Measurements from ENCODE around the gene PTX4. TPM values are rescaled to one million over a fixed set of nuclear protein-coding genes. Genes with fewer than 3 reads are reported as not detected.

Gene PTX4
- total and polyA plus RNA-seq, 5 donors = 0.09 to 0.28 (median 0.18) TPM; not detected in 2

DNA sequence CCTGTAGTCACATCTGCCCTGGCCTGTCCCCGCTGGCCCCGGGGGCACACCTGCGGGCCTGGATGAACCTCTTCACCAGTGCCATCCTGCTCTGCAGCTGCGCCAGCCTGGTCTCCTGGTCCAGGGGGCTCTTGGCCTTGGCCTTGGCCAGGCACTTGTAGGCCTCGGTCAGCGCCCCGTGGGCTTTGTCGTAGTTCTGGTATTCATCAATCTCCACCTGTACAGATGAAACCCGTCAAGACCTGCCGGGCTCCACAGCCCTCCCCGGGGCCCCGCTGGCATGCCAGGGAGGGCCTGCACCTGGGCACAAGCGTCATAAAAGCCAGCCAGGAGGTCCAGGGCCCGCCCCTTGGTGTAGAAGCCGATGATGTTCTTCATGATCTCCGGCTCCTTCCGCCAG is 31.1 kb upstream of the PTX4 start:
- Histone ChIP-seq H3K4me1 (ENCODE audit: control insufficient read depth, insufficient read depth, low read length) (no peaks in the 10 kb centered on the region), H3K27ac (ENCODE audit: low read length) (no peak overlapping the region), H3K4me3 (ENCODE audit: low read length) (no peak overlapping the region), H3K9me3 (ENCODE audit: control insufficient read depth, low read length) (no peaks in the 10 kb centered on the region), H3K27me3 (ENCODE audit: control insufficient read depth, insufficient read depth) (no peaks in the 10 kb centered on the region)
- 93% methylated on average over 17 of the region's 17 CpGs for WGBS
- intact Hi-C loops (cut with DNase I) = no loop called here
- DNase-seq = peak in 1 of 3 donors; percentile 43
- ATAC-seq = no peak

DNA sequence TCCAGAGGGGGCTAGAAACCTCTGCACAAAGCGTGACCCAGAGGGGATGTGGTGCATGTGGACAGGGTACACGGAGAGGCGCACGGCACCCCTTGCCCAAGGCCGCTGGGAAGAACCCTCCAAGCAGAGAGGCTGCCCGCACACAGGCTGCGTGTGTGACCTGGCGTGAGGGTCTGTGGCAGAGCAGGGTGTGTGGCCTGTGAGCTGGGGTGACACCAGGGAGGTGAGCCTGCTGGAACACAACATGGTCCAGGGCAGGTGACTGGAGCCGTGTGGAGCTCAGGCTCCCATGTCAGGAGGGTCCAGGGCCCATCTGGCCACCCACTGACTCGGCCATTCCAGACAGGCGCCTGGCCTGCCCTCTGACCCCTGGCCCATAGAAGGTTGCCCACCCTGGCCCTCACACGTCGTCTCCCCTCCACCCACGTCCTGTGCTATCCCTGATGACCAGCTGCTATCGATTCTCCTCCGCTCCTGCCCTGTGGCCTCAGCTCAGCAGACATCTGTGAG is 29.9 kb upstream of the PTX4 start:
- 91% methylated on average over 16 of the region's 16 CpGs for WGBS
- H3K9me3 ChIP-seq (ENCODE audit: control insufficient read depth, low read length) = no peaks in the 10 kb centered on the region
- no peaks in the 10 kb centered on the region for H3K4me1 ChIP-seq (ENCODE audit: control insufficient read depth, insufficient read depth, low read length)
- ATAC-seq (peak; percentile 14 to 31), DNase-seq (peak in 1 of 3 donors; percentile 28)
- intact Hi-C loops (cut with DNase I) = no loop called here
- H3K4me3 ChIP-seq (ENCODE audit: low read length) = no peak overlapping the region
- H3K27me3 ChIP-seq (ENCODE audit: control insufficient read depth, insufficient read depth) = no peaks in the 10 kb centered on the region
- H3K27ac ChIP-seq (ENCODE audit: low read length) = no peak overlapping the region

DNA sequence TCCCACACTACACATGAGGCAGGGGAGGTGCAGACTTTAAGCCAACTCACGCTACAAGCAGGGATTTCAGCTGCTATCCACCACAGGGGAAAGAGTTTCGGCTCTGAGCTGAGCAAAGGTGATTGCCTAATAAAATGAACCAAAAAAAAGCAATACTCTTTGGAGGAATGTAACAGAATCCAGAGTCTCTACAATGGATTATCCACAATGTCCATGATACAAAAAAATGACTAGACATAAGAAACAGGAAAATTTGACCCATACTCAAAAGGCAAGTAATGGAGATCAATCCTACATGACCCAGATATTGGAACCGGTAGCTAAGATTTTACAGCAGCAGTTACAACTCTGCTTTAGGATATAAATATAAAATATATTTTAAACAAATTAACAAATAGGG is 25.8 kb upstream of the PTX4 start:
- Histone ChIP-seq H3K27ac (ENCODE audit: low read length) (no peak overlapping the region), H3K9me3 (ENCODE audit: control insufficient read depth, low read length) (no peaks in the 10 kb centered on the region), H3K27me3 (ENCODE audit: control insufficient read depth, insufficient read depth) (no peaks in the 10 kb centered on the region), H3K4me3 (ENCODE audit: low read length) (no peak overlapping the region), H3K4me1 (ENCODE audit: control insufficient read depth, insufficient read depth, low read length) (peaks cover 3% of the 10 kb centered on the region)
- intact Hi-C loops (cut with DNase I) = no loop called here
- DNase-seq = no peak
- 78% methylated on average over 3 of the region's 3 CpGs for WGBS
- no peak for ATAC-seq

DNA sequence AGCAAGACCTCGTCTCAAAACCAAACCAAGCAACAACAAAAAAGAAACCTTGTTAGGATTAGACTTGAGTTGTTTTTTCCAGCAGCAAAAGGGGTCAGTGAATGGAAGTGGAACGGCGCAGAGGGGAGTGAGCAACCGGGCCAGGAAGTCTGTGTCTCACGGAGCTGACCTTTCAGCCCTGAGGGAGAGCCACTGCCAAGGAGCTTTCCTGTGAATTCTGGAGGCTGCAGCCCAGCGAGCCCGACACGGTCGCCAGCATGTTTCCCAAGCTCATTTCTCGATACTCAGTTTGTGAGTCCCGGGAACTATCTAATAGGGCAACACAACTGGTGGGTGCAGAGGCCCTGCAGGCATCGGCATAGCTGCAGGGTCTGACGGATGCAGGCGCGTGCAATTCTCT is 24.0 kb upstream of the PTX4 start:
- no peak overlapping the region for H3K4me3 ChIP-seq (ENCODE audit: low read length)
- DNase-seq (peak in 2 of 3 donors; percentile 40 to 62), ATAC-seq (peak in 1 of 2 donors; percentile 74)
- no peaks in the 10 kb centered on the region for H3K27me3 ChIP-seq (ENCODE audit: control insufficient read depth, insufficient read depth)
- intact Hi-C loops (cut with DNase I) = no loop called here
- no peak overlapping the region for H3K27ac ChIP-seq (ENCODE audit: low read length)
- no peaks in the 10 kb centered on the region for H3K9me3 ChIP-seq (ENCODE audit: control insufficient read depth, low read length)
- WGBS = 70% methylated on average over 15 of the region's 15 CpGs
- peaks cover 4% of the 10 kb centered on the region for H3K4me1 ChIP-seq (ENCODE audit: control insufficient read depth, insufficient read depth, low read length)

DNA sequence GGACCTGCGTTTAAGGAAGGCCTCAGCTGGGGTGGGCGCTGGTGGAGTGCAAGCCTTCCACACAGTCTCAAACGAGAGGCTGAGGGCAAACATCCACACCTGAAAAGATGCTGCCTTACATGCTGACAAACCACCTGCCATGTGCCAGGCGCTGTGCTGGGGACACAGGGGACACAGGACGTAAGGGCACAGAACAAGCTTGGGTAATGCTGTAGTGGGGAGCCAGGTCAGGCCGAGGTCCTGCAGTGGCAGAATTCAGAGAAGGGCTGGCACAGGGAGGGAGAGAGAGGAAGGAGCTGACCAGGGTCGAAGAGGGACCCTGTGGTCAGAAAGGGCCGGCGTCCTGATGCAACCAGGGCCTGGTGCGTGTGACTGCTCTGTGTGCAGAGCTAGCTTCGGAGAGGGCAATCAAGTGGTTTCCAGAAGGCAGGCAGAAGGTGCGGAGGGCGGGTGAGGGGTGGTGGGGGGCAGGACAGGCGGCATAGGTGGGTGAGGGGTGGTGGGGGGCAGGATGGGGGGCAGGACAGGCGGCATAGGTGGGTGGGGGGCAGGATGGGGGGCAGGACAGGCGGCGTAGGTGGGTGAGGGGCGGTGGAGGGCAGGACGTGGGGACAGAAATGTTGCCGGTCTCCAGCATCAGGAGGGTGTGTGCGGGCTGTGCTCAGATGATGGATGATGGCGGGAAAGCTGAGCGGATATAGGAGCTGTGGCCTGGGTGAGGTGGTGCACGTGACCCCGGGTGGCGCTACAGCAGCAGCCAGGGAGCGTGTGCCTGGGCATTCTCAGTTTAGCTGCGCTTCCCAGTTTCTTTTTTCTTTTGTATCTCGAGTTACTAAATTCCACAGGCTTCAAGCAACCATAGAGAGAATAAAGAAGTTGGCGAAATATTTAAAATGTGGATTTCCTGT is 23.2 kb upstream of the PTX4 start:
- intact Hi-C loops (cut with DNase I) = no loop called here
- 79% methylated on average over 30 of the region's 30 CpGs for WGBS
- peak in 1 of 2 donors; percentile 40 for ATAC-seq
- no peaks in the 10 kb centered on the region for H3K27me3 ChIP-seq (ENCODE audit: control insufficient read depth, insufficient read depth)
- DNase-seq = peak in 1 of 3 donors; percentile 55
- H3K4me1 ChIP-seq (ENCODE audit: control insufficient read depth, insufficient read depth, low read length) = peaks cover 4% of the 10 kb centered on the region
- no peaks in the 10 kb centered on the region for H3K9me3 ChIP-seq (ENCODE audit: control insufficient read depth, low read length)
- H3K4me3 ChIP-seq (ENCODE audit: low read length) = no peak overlapping the region
- H3K27ac ChIP-seq (ENCODE audit: low read length) = no peak overlapping the region

DNA sequence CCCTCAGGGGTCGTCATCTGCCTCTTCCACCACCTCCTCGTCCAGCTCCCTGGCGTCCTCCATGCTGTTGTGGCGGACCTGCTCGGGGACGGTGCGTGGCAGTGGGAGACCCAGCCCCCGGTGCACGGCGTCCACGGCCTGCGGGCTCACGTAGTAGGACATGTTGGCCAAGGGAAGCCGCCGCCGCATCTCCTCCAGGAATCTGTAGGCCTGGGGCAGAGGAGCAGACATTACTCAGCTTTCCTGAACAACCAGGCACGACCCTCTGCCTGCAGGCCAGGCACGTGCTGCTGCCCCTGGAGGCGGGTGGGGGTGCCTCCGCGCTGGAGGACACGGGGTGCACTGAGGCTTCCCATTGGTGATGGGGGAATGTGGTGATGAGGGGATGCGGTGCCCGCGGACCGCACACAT is 22.2 kb upstream of the PTX4 start:
- Histone ChIP-seq H3K4me3 (ENCODE audit: low read length) (no peak overlapping the region), H3K9me3 (ENCODE audit: control insufficient read depth, low read length) (no peaks in the 10 kb centered on the region), H3K27me3 (ENCODE audit: control insufficient read depth, insufficient read depth) (no peaks in the 10 kb centered on the region), H3K4me1 (ENCODE audit: control insufficient read depth, insufficient read depth, low read length) (peaks cover 4% of the 10 kb centered on the region), H3K27ac (ENCODE audit: low read length) (no peak overlapping the region)
- intact Hi-C loops (cut with DNase I) = no loop called here
- peak in 2 of 3 donors; percentile 55 to 57 for DNase-seq
- WGBS = 90% methylated on average over 26 of the region's 26 CpGs
- ATAC-seq = no peak

GRCh38 chr16:1510272-1510671 is 21.5 kb upstream of the PTX4 start:
- no peaks in the 10 kb centered on the region for H3K9me3 ChIP-seq (ENCODE audit: control insufficient read depth, low read length)
- H3K27me3 ChIP-seq (ENCODE audit: control insufficient read depth, insufficient read depth) = no peaks in the 10 kb centered on the region
- H3K4me3 ChIP-seq (ENCODE audit: low read length) = no peak overlapping the region
- ATAC-seq (no peak), DNase-seq (peak in 2 of 3 donors; percentile 20 to 51)
- H3K27ac ChIP-seq (ENCODE audit: low read length) = peak overlapping the region; percentile 71
- intact Hi-C loops (cut with DNase I) = no loop called here
- peaks cover 4% of the 10 kb centered on the region for H3K4me1 ChIP-seq (ENCODE audit: control insufficient read depth, insufficient read depth, low read length)
- 73% methylated on average over 10 of the region's 10 CpGs for WGBS

GRCh38 chr16:1509307-1510221 is 20.8 kb upstream of the PTX4 start:
- 59% methylated on average over 44 of the region's 44 CpGs for WGBS
- Histone ChIP-seq H3K27ac (ENCODE audit: low read length) (peak overlapping the region; percentile 71), H3K27me3 (ENCODE audit: control insufficient read depth, insufficient read depth) (no peaks in the 10 kb centered on the region), H3K9me3 (ENCODE audit: control insufficient read depth, low read length) (no peaks in the 10 kb centered on the region), H3K4me3 (ENCODE audit: low read length) (no peak overlapping the region), H3K4me1 (ENCODE audit: control insufficient read depth, insufficient read depth, low read length) (peaks cover 4% of the 10 kb centered on the region)
- intact Hi-C loops (cut with DNase I) = no loop called here
- DNase-seq = peak; percentile 55 to 87 (median 80)
- ATAC-seq = peak; percentile 59 to 73

DNA sequence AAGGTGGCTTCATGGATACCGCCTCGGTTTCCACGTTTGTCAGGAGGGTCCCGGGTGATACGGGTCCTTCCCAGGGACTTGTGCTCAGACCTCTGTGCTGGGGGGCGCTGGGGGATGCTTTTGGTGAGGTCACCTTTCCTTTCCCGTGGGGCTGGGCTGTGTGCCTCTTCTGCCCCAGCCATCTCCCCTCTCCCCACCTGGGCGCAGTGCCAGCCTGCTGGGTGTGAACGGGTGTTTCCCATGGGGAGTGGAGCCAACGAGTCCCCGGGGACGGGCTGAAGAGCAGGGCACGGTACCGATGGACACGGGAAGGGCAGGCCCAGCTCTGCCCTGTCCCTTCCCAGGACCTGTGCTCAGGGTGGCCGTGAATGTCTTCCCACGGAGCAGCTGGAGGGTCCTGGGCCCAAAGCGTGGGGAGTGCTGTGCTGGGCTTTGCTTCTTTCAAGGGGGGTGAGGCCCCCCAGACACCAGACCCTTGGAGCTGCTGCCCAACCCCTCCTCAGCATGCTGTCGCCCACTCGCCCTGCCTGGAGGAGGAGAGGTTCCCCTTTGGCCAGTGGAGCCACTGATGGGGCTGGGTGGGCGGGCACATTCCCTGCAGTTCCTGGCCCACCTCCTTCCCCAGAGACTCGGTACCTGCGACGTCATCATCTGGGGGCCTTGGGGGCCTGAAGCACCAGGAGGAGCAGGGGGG is 19.9 kb upstream of the PTX4 start:
- Histone ChIP-seq H3K27me3 (ENCODE audit: control insufficient read depth, insufficient read depth) (no peaks in the 10 kb centered on the region), H3K4me1 (ENCODE audit: control insufficient read depth, insufficient read depth, low read length) (peaks cover 4% of the 10 kb centered on the region), H3K9me3 (ENCODE audit: control insufficient read depth, low read length) (no peaks in the 10 kb centered on the region), H3K4me3 (ENCODE audit: low read length) (no peak overlapping the region), H3K27ac (ENCODE audit: low read length) (no peak overlapping the region)
- ATAC-seq (no peak), DNase-seq (peak in 2 of 3 donors; percentile 67 to 75)
- 67% methylated on average over 24 of the region's 24 CpGs for WGBS
- intact Hi-C loops (cut with DNase I) = no loop called here

GRCh38 chr16:1506494-1507213 is 17.9 kb upstream of the PTX4 start:
- WGBS = 90% methylated on average over 37 of the region's 37 CpGs
- intact Hi-C loops (cut with DNase I) = no loop called here

More at GRCh38 chr16:1506494-1507213, 17.9 kb upstream of the PTX4 start:
- H3K27me3 ChIP-seq (ENCODE audit: control insufficient read depth, insufficient read depth) = no peaks in the 10 kb centered on the region
- no peak for ATAC-seq
- H3K27ac ChIP-seq (ENCODE audit: low read length) = no peak overlapping the region
- H3K4me1 ChIP-seq (ENCODE audit: control insufficient read depth, insufficient read depth, low read length) = peaks cover 4% of the 10 kb centered on the region
- H3K9me3 ChIP-seq (ENCODE audit: control insufficient read depth, low read length) = no peaks in the 10 kb centered on the region
- no peak overlapping the region for H3K4me3 ChIP-seq (ENCODE audit: low read length)
- peak in 1 of 3 donors; percentile 53 for DNase-seq
